Muscle layer of colon (tissue), 2 donors: ENCODE results near the gene GNAQ.

Source experiments
- H3K27ac ChIP-seq: one replicate; pipeline ENCODE4 v1.7.0; 2013; ENCODE audit warnings: low read depth, mild to moderate bottlenecking, low read length, moderate library complexity
- H3K27me3 ChIP-seq, 2 donors: one replicate each; pipeline ENCODE4 v1.7.0; 2013; ENCODE audit warnings: low read length in 2 of 2, mild to moderate bottlenecking in 2 of 2; ENCODE audit not compliant: insufficient read depth in 2 of 2, control insufficient read depth in 1 of 2
- H3K36me3 ChIP-seq: one replicate; pipeline ENCODE4 v1.7.0; 2013; ENCODE audit warnings: mild to moderate bottlenecking, low read length; ENCODE audit not compliant: insufficient read depth
- H3K4me1 ChIP-seq: one replicate; pipeline ENCODE4 v1.7.0; 2013; ENCODE audit warnings: mild to moderate bottlenecking, low read length; ENCODE audit not compliant: insufficient read depth
- H3K4me3 ChIP-seq, 2 donors: one replicate each; pipeline ENCODE4 v1.7.0; 2013; ENCODE audit warnings: low read length in 2 of 2, low read depth in 1 of 2, mild to moderate bottlenecking in 1 of 2, moderate library complexity in 1 of 2
- H3K9ac ChIP-seq: one replicate; pipeline ENCODE4 v1.7.0; 2013; ENCODE audit warnings: low read length
- H3K9me3 ChIP-seq: one replicate; pipeline ENCODE4 v1.7.0; 2013; ENCODE audit warnings: mild to moderate bottlenecking, low read length
- donor health status: abdominal sarcoma.
- donor health status: Adenocarcinoma of cecum.

GNAQ gene

GRCh38 chr9:78030553-78031443, 813 bp downstream of the GNAQ start:
- no peaks in the 10 kb centered on the region for H3K36me3 ChIP-seq
- peaks cover 48% of the 10 kb centered on the region for H3K4me1 ChIP-seq
- H3K4me3 ChIP-seq, result peak overlapping the region; percentile 63 to 92
- H3K27me3 ChIP-seq, result no peaks in the 10 kb centered on the region
- peak overlapping the region; percentile 85 for H3K9ac ChIP-seq
- H3K9me3 ChIP-seq, result no peaks in the 10 kb centered on the region
- H3K27ac ChIP-seq, result peak overlapping the region; percentile 74

DNA sequence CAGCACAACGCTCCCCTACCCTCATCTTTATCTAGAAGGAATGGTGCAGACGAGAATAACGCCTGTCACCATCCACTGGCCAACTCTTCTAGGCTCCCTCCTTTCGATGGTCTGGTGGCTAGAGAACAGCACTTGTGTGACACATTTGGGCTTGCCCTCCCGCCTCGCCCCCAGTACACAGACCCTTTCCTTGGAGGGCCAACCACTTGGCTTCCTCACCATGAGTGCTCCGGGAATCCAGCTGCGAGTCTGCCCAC, 1.4 kb downstream of the GNAQ start:
- Histone ChIP-seq H3K36me3 (no peaks in the 10 kb centered on the region), H3K9me3 (no peaks in the 10 kb centered on the region), H3K4me3 (peak overlapping the region; percentile 63 to 92), H3K27me3 (no peaks in the 10 kb centered on the region), H3K9ac (peak overlapping the region; percentile 85), H3K4me1 (peaks cover 53% of the 10 kb centered on the region), H3K27ac (peak overlapping the region; percentile 74)

DNA sequence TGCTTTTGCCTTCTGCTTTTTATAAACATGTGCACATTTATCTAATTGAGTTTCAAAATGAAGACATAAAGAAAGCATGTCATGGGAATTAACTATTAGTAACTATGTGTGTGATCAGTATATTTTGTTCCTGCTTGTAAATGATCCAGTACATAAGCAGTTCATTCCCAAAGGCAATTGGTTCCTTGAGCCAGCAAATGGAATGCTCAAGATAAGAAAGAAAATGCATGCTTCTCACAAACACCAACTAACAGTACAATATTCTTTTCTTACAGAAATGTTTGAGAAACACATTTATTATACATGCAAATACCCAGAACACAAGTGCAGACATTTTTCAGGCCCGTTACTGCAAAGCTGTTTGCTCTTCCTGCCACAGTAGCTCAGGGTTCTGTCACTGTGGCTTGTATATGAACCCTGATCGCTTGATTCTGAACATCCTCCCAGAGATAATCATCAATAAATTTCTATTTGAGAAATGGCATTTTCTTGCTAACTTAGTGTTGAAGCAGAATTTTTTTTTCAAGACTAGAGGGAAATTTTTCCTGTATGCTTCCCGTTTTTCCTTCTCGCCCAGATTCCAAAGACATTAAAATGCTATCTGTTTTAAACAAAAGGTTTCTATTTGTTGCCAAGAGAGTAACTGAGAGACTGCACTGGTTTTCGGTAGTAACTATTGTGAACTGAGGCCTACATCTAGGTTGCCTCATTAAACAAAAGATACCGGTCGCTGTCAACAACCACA, 1.9 kb downstream of the GNAQ start:
- peak overlapping the region; percentile 74 for H3K27ac ChIP-seq
- peak overlapping the region; percentile 85 for H3K9ac ChIP-seq
- no peaks in the 10 kb centered on the region for H3K27me3 ChIP-seq
- no peaks in the 10 kb centered on the region for H3K36me3 ChIP-seq
- peak overlapping the region; percentile 63 to 92 for H3K4me3 ChIP-seq
- H3K4me1 ChIP-seq, result peaks cover 50% of the 10 kb centered on the region
- no peaks in the 10 kb centered on the region for H3K9me3 ChIP-seq

DNA sequence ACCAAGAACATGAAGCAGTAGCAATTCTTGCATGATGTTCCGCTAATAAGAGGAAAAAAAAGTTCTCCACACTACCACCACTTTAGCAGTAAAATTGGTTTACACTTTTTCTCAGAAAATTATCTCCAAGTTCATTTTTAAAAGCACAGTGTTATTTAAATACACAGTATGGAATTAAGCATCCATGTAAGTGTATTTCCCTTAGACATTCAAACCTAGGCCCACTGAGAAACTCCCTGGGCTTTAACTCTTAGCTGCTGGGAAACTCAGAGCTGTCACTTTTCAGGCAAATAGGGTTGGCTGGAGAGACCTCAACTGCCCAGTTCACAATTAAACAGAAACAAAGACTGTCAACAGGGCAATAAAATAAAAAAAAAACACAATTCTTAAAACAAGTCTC, 2.7 kb downstream of the GNAQ start:
- peak overlapping the region; percentile 85 for H3K9ac ChIP-seq
- no peaks in the 10 kb centered on the region for H3K27me3 ChIP-seq
- H3K4me3 ChIP-seq, result peak overlapping the region in 1 of 2 donors; percentile 92
- H3K27ac ChIP-seq, result peak overlapping the region; percentile 50
- peaks cover 44% of the 10 kb centered on the region for H3K4me1 ChIP-seq
- no peaks in the 10 kb centered on the region for H3K36me3 ChIP-seq
- H3K9me3 ChIP-seq, result no peaks in the 10 kb centered on the region

GRCh38 chr9:78026947-78027346, 4.7 kb downstream of the GNAQ start:
- Histone ChIP-seq H3K4me3 (no peak overlapping the region), H3K36me3 (no peaks in the 10 kb centered on the region), H3K27me3 (no peaks in the 10 kb centered on the region), H3K9me3 (no peaks in the 10 kb centered on the region), H3K9ac (no peak overlapping the region), H3K4me1 (peaks cover 48% of the 10 kb centered on the region), H3K27ac (peak overlapping the region; percentile 10)

GRCh38 chr9:78026416-78026815, 5.2 kb downstream of the GNAQ start:
- Histone ChIP-seq H3K36me3 (no peaks in the 10 kb centered on the region), H3K27me3 (no peaks in the 10 kb centered on the region), H3K9me3 (no peaks in the 10 kb centered on the region), H3K27ac (no peak overlapping the region), H3K4me1 (peaks cover 54% of the 10 kb centered on the region), H3K4me3 (no peak overlapping the region), H3K9ac (no peak overlapping the region)

DNA sequence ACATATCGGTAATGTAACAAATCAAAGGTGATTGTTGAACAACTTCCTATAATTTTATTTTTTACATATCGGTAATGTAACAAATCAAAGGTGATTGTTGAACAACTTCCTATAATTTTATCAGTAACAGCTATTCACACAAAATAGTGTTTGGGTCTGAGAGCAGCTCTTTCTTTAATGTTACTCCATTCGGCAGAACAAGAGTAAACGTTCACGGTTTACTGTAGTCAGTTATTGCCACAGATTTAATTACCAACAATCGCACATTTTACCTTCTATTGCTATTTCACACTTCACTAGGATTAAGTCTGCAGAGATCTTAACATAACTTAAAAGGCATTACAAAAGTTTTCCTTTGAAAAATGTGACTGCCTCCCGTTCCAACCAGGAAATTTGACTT, 6.4 kb downstream of the GNAQ start:
- H3K4me3 ChIP-seq, result no peak overlapping the region
- H3K36me3 ChIP-seq, result no peaks in the 10 kb centered on the region
- H3K9me3 ChIP-seq, result no peaks in the 10 kb centered on the region
- peaks cover 62% of the 10 kb centered on the region for H3K4me1 ChIP-seq
- no peak overlapping the region for H3K27ac ChIP-seq
- H3K9ac ChIP-seq, result no peak overlapping the region
- H3K27me3 ChIP-seq, result no peaks in the 10 kb centered on the region

DNA sequence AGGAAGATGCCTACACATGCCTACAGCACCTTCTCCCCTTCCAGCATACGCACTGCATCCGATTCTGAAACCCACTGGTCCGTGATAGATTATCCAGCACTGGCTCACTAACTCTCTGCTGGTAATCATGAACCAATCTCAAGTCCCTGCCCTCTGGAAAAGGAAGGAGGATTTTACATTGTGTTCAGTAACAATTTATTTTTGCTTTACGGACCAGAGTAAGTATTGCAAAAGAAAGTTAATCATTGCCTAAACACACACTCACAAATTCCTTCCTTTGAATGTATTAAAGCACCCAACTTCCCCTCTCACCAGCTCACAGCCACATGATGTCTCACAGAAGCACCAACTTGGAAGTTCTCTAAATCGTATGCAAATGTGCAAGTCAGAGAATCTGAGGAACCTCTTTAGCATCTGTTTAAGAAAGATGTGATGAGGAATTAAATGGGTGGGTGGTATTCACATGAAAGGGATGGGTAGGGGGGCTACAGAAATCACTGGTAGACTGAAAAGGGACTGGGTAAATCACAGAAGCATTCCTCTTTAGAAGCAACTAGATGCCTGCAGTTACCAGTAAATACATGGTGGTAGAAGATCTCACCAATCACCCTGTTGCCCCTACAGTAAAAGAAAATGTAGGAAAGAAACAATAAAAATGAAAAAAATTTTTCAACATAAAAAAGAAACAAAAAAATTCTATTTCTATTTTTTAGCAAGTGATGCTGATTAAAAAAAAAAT, 8.4 kb downstream of the GNAQ start:
- Histone ChIP-seq H3K9ac (no peak overlapping the region), H3K9me3 (no peaks in the 10 kb centered on the region), H3K27ac (no peak overlapping the region), H3K4me3 (no peak overlapping the region), H3K4me1 (peaks cover 63% of the 10 kb centered on the region), H3K36me3 (no peaks in the 10 kb centered on the region), H3K27me3 (no peaks in the 10 kb centered on the region)

DNA sequence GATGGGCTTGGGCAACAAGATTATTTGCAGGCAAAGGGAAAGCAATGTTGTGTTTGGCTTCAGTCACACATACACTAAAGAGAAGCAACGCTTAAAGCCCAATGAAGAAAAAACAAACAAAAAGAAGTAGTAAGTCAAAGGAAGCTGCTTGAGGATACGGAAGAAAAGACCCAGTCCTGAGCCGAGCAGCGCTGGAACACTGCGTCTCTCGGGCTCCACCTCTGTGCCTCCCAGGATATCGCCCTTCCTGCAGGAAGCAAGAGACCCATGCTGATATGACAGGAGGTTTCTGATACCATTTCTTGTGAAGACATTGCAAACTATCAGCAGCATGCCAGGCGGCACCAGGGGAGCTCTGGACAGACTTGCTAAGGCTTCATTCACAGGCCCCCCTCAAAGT, 9.9 kb downstream of the GNAQ start:
- no peak overlapping the region for H3K27ac ChIP-seq
- no peaks in the 10 kb centered on the region for H3K9me3 ChIP-seq
- no peaks in the 10 kb centered on the region for H3K36me3 ChIP-seq
- peaks cover 54% of the 10 kb centered on the region for H3K4me1 ChIP-seq
- H3K4me3 ChIP-seq, result no peak overlapping the region
- H3K27me3 ChIP-seq, result no peaks in the 10 kb centered on the region
- H3K9ac ChIP-seq, result no peak overlapping the region

- no peak overlapping the region for H3K4me3 ChIP-seq
- H3K4me1 ChIP-seq, result peaks cover 28% of the 10 kb centered on the region
- no peak overlapping the region for H3K27ac ChIP-seq
- H3K9me3 ChIP-seq, result no peaks in the 10 kb centered on the region
- H3K36me3 ChIP-seq, result no peaks in the 10 kb centered on the region
- no peaks in the 10 kb centered on the region for H3K27me3 ChIP-seq
- no peak overlapping the region for H3K9ac ChIP-seq
Observed at GRCh38 chr9:78017190-78017693, 14.4 kb downstream of the GNAQ start.

GRCh38 chr9:78015241-78015640, 16.4 kb downstream of the GNAQ start:
- H3K4me3 ChIP-seq, result no peak overlapping the region
- no peak overlapping the region for H3K27ac ChIP-seq
- peaks cover 22% of the 10 kb centered on the region for H3K4me1 ChIP-seq

More at GRCh38 chr9:78015241-78015640, 16.4 kb downstream of the GNAQ start:
- Histone ChIP-seq H3K36me3 (no peaks in the 10 kb centered on the region), H3K9ac (no peak overlapping the region), H3K9me3 (no peaks in the 10 kb centered on the region), H3K27me3 (no peaks in the 10 kb centered on the region)
